Measurements from ENCODE around the gene CD99L2.
"Not testable (repeated sequence)": the region's sequence is repeated elsewhere in the genome, so short reads cannot be mapped to it uniquely, and the experiment has no call there.

Gene CD99L2

GRCh38 chrX:150849996-150850720, 48.3 kb downstream of the CD99L2 start:
- no peak for DNase-seq

GRCh38 chrX:150849486-150849885, 49.0 kb downstream of the CD99L2 start:
- DNase-seq: no peak

DNA sequence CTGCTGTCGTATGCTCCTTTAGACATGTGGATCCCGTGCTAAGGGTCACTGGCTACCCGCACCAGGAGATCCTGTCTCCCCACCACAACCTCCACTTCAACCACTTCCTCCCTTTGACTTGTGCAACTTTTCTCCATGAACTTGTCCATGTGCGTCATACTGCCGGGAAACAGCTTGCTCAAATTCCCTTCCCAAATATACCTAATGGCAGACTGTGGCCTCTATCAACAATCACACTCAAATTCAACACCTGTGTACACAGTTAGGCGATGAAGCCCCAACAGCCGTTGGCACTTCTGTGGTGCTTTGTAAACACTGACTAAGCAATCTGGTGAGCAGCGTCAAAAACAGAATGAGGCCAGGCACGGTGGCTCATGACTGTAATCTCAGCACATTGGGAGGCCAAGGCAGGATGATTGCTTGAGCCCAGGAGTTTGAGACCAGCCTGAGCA, 49.5 kb downstream of the CD99L2 start:
- no peak for DNase-seq

DNA sequence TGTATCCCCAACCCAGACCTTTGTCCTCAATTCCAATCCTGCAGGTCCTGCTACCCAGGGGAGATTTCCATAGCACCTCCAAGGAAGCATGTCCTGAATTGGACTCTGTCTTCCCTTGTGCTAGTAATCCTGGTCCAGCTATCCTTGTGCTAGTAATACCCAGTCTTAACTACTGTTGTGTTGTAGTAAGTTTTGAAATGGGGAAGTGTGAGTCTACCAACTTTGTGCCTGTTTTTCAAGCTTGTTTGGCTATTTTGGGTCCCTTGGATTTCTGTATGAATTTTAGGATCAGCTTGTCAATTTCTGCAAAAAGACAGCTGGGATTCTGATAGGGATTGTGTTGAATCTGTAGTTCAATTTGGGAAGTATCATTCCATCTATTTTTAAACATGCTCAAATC, 51.4 kb downstream of the CD99L2 start:
- no peak for DNase-seq

- DNase-seq: no peak
Observed at GRCh38 chrX:150846130-150846529, 52.3 kb downstream of the CD99L2 start.

DNA sequence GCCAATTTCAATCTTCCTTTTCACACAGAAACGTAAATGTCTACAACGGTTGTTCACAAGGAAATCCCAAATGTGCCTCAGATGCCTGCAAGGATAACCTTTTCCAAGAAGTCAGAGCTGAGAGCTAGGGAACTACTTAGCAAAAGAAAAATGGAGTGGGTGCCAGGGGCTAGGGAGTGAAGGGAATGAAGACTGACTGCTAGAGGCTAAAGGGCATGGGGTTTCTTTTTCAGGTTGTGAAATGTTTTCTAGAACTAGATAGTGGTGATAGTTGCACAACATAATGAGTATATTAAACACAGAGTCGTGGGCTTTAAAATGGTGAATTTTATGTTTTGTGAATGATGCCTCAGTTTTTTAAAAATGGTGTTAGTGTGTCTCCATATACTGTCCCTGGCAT, 53.4 kb downstream of the CD99L2 start:
- no peak for DNase-seq

DNA sequence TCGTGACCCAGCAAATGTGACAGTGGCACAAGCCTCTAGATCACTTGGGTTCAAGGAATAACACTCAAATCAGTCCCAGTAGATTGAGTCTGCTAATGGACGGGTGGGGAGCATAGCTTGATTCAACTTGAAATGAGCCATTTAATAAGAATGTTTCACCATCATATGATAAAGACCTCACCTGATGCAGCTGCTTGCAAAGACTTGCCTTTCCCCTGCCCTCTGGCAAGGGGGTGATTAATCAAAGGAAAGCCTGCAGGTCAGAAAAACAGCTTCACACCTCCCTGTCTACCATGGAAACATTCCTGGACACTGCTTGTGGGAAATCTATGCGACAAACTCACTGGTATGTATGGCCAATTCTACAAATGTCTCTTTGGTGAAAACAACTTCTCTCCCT, 54.5 kb downstream of the CD99L2 start:
- DNase-seq: no peak

- no peak for DNase-seq
Observed at GRCh38 chrX:150842198-150842685, 56.2 kb downstream of the CD99L2 start.

- no peak for DNase-seq
Observed at GRCh38 chrX:150841456-150842197, 56.8 kb downstream of the CD99L2 start.

DNA sequence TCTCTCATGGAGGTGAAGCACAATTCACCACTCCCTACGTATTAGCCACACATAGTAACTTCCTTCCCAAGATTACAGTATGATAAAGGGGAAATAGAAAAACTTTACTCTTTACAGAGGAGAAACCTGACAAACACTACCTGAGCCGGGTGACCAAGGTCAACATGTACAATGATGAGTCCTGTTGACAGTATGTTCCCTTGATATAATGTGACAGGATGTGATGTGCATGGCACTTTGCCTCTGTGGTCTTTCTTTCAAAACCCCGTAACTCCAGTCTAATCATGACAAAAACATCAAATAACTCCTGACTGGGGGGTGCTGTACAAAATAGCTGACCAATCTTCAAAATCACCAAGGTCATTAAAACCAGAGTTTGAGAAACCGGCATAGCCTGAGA, 60.6 kb downstream of the CD99L2 start:
- DNase-seq: no peak

DNA sequence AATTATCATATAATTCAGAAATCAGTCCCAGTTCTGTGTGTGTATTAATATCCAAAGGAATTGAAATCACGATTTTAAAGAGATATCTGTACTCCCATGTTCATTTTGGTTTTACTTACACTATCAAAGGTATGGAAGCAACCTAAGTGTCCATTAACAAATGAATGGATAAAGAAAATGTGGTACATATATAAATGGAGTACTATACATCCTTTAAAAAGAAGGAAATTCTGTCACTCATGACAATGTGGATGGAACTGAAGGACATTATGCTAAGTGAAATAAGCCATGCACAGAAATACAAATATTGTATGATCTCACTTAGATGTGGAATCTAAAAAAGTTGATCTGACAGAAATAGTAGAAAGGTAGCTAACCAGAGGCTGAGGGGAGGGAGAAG, 63.8 kb downstream of the CD99L2 start:
- DNase-seq: no peak

- DNase-seq: no peak
Observed at GRCh38 chrX:150833454-150834056, 64.9 kb downstream of the CD99L2 start.

- no peak for DNase-seq
Observed at GRCh38 chrX:150831863-150832262, 66.6 kb downstream of the CD99L2 start.

- no peak for DNase-seq
Observed at GRCh38 chrX:150828785-150829184, 69.7 kb downstream of the CD99L2 start.

DNA sequence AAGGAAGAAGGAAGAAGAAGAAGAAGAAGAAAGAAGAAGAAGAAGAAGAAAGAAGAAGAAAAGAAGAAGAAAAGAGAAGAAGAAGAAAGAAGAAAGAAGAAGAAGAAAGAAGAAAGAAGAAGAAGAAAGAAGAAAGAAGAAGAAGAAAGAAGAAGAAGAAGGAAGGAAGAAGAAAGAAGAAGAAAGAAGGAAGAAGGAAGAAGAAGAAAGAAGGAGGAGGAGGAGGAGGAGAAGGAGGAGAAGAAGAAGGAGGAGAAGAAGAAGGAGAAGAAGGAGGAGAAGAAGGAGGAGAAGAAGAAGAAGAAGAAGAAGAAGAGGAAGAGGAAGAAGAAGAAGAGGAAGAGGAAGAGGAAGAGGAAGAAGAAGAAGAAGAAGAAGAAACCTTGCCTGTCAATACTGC, 74.1 kb downstream of the CD99L2 start:
- DNase-seq: not testable (repeated sequence)

GRCh38 chrX:150823826-150824225, 74.6 kb downstream of the CD99L2 start:
- not testable (repeated sequence) for DNase-seq

- no peak for DNase-seq
Observed at GRCh38 chrX:150821971-150822370, 76.5 kb downstream of the CD99L2 start.

DNA sequence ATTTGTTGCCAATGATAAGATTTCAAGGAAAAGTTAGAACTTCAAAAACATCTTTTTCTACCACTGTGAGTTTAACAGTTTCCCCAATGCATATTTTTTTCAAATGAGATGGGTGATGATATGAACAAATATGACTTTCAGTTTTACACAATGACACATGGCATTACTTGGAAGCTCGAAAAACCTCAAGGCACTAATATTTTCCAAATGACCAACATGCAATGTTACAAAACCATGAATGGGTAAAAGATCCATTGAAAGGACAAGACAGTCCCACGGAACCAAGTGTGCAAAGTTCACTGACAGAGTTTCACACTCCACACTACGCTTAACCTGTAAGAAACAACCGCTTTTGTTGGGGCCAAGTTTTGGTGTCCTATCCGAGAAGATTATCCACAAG, 84.5 kb downstream of the CD99L2 start:
- no peak for DNase-seq

DNA sequence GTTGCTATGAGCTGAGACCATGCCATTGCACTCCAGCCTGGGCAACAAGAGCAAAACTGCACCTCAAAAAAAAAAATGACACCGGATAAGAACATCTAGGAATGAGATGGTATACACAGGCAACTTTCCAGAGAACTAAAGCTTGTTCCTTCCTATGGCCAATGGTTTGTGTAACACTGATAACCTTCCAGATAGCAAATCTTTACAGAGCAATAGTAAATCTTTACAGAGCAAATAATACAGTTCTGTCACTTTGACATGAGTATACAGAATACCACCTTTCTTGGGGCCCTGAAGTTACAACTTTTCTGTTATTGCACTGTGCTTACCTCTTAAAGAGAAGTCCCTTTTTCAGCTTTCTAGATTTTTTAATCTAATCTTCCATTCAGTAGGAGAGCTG, 91.6 kb downstream of the CD99L2 start:
- DNase-seq: no peak

DNA sequence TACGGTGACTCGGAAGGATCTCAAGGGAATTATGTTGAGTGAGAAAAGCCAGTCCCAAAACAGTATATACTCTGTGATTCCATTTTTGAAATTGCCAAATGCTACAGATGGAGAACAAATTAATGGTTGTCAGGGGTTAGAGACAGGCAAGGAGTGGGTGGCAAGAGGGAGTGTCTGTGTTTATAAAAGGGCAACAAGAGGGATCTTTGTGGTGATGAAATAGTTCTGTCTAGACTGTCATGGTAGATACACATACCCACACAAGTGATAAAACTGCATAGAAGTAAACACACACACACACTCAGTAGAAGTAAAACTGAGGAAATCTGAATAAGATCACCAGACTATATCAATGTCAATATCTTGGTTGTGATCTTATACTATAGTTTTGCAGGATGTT, 92.7 kb downstream of the CD99L2 start:
- DNase-seq: no peak

GRCh38 chrX:150792949-150793527, 105.4 kb downstream of the CD99L2 start:
- DNase-seq: no peak

- DNase-seq: no peak
Observed at GRCh38 chrX:150790021-150790420, 108.4 kb downstream of the CD99L2 start.

DNA sequence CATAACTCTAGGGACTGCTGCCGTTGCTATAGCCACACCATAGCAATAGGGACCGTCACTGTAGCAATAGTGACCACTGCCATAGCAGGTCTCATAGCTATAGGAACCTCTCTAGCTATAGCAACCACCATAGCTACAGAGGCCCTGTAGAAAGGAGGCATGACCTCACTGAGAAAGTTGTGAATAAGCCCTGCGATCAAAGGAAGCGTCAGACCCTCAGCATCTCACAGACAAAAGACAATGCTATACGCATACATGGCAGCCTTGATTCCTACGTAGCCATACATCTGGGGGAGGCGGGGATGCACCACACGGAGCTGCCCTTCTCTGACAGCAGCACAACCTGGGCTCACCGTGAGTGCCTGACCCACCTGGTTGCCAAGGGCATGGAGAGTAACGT, 116.8 kb downstream of the CD99L2 start:
- no peak for DNase-seq

DNA sequence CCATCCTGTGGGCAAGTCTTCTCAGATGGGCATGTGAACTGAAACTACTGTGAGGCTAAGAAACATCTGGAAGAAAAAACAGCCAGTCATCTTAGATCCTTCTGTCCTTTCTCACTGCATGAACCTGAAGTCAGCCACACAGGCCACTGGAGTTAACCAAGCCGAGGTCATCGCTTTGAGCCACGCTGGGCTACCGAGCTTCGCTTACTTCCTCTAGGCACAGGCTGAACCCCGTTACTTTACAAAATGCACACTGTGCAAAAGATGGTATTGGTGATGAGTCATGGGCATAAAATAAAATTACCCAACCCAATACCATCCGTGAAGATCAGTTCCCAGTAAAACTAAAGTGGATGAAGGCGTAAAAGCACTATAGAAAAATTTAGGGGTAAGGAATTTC, 119.1 kb downstream of the CD99L2 start:
- DNase-seq: no peak
